ENCODE measurements around the gene EEF2.

The EEF2 gene

GRCh38 chr19:4030552-4030951, 45.3 kb upstream of the EEF2 start:
- no peak for DNase-seq (ENCODE audit: low read depth)
- TF ChIP-seq CTCF (IDR thresholded peaks at IDR 0.05; ENCODE audit: insufficient read depth, low read depth, low read length, missing control alignments), result no peak
- H3K4me3 ChIP-seq (ENCODE audit: low read depth, low read length), result no peak overlapping the region

- no peak overlapping the region for H3K4me3 ChIP-seq (ENCODE audit: low read depth, low read length)
- no peak for TF ChIP-seq CTCF (IDR thresholded peaks at IDR 0.05; ENCODE audit: insufficient read depth, low read depth, low read length, missing control alignments)
- DNase-seq (ENCODE audit: low read depth), result no peak
Measured at GRCh38 chr19:4029247-4029614, 44.0 kb upstream of the EEF2 start.

GRCh38 chr19:4028334-4029246, 43.3 kb upstream of the EEF2 start:
- H3K4me3 ChIP-seq (ENCODE audit: low read depth, low read length), result no peak overlapping the region
- no peak for TF ChIP-seq CTCF (IDR thresholded peaks at IDR 0.05; ENCODE audit: insufficient read depth, low read depth, low read length, missing control alignments)
- no peak for DNase-seq (ENCODE audit: low read depth)

GRCh38 chr19:4027146-4027545, 41.9 kb upstream of the EEF2 start:
- TF ChIP-seq CTCF (IDR thresholded peaks at IDR 0.05; ENCODE audit: insufficient read depth, low read depth, low read length, missing control alignments), result no peak
- no peak overlapping the region for H3K4me3 ChIP-seq (ENCODE audit: low read depth, low read length)
- no peak for DNase-seq (ENCODE audit: low read depth)

- no peak for TF ChIP-seq CTCF (IDR thresholded peaks at IDR 0.05; ENCODE audit: insufficient read depth, low read depth, low read length, missing control alignments)
- DNase-seq (ENCODE audit: low read depth), result no peak
- H3K4me3 ChIP-seq (ENCODE audit: low read depth, low read length), result no peak overlapping the region
Measured at GRCh38 chr19:4025317-4025716, 40.1 kb upstream of the EEF2 start.

- TF ChIP-seq CTCF (IDR thresholded peaks at IDR 0.05; ENCODE audit: insufficient read depth, low read depth, low read length, missing control alignments), result no peak
- no peak overlapping the region for H3K4me3 ChIP-seq (ENCODE audit: low read depth, low read length)
- DNase-seq (ENCODE audit: low read depth), result no peak
Measured at GRCh38 chr19:4023600-4024398, 38.5 kb upstream of the EEF2 start.
